ENCODE measurements around the gene CLEC2D.
A peak's percentile ranks its signal among the peaks of the same experiment; 100 is the strongest.

CLEC2D gene

GRCh38 chr12:9731393-9731792 lies 61.9 kb downstream of the CLEC2D start:
- DNase-seq: no peak

GRCh38 chr12:9731797-9732196 lies 62.3 kb downstream of the CLEC2D start:
- no peak for DNase-seq

- no peak for DNase-seq
Measured at GRCh38 chr12:9732921-9733461, 63.5 kb downstream of the CLEC2D start, which contains the start of gene CLECL1. CLECL1 (minus strand) TSS chr12:9733097.

GRCh38 chr12:9735601-9736000 lies 66.1 kb downstream of the CLEC2D start:
- DNase-seq: no peak

- DNase-seq: no peak
Measured at GRCh38 chr12:9736936-9737705, 67.6 kb downstream of the CLEC2D start.

DNA sequence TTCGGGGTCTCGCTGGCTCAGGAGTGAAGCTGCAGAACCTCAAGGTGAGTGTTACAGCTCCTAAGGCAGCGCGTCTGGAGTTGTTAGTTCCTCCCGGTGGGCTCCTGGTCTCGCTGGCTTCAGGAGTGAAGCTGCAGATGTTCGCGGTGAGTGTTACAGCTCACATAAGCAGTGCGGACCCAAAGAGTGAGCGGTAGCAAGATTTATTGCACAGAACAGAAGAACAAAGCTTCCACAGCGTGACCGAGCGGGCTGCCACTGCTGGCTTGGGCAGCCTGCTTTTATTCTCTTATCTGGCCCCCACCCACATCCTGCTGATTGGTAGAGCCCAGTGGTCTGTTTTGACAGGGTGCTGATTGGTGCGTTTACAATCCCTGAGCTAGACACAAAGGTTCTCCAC lies 69.4 kb downstream of the CLEC2D start:
- peak; percentile 40 for DNase-seq

- DNase-seq: peak; percentile 72
Measured at GRCh38 chr12:9739404-9740105, 70.0 kb downstream of the CLEC2D start.

DNA sequence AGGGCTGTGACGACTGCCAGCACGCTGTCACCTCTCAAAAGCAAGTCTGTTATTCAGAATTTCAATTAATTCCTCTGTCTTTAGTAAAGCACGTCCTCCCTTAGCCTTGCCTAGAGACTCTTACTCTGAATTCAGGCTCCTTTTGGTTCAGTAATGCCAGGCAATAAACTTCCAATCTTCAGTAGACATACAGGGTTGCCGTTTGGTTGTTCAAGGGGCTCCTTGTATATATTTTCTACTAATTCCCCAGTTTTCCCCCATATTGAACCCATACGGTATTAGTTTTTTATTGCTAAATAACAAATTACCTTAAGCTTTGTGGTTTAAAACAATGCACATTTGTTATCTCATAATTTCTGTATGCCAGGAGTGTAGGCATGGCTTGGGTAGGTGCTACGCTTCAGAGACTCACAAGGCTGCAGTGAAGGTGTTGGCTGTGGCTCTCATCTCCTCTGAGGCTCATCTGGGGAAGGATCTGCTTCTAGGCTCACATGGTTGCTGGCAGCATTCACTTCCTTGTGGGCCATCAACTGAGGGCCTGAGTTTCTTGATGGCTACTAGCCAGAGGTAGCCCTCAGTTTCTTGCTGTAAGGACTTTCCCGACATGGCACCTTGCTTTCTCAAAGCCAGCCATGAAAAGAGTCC lies 70.7 kb downstream of the CLEC2D start:
- peak; percentile 52 for DNase-seq

DNA sequence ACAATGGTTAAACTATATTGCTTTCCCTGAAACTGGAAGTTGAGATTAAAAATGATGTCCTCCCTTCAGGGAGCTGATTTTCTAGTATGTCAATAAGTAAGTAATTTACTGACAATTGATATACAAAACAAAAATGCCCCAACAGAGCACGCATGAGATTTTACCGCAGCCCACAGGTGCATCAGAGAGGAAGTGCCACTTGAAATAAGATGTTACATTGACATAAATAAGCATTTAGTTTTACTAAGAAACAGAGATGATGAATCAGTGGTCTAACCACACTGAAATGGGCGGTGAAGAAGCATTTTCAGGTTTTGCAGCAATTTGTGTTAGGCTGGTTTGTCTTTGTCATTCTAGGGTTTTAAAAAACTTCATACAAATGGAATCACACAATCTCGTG lies 72.2 kb downstream of the CLEC2D start:
- DNase-seq: no peak

GRCh38 chr12:9742661-9743060 lies 73.1 kb downstream of the CLEC2D start:
- peak; percentile 34 for DNase-seq

DNA sequence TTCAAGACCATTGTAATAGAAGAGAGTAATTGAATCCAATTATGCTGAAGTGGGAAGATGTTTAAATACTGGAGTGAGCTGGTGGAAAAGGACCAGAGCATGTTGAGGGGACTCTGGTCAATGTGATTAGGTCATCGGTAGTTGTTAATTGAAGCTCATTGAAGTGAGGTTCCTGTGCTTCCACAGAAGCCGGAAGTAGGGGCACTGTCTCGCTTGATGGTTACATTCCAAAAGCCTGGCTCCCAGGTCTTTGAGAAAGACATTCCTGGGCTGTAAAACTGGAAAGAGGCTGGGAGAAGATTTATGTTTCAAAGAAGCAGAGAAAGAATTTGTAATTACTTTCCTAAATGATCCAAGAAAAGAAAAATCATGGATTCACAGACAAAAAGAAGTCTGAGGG lies 75.7 kb downstream of the CLEC2D start:
- DNase-seq: no peak
